ENCODE results near the gene IQSEC2. TPM values are rescaled to one million over a fixed set of nuclear protein-coding genes. Genes with fewer than 3 reads are reported as not detected.

Gene IQSEC2
- total and polyA plus RNA-seq, 2 of the 4 experiments (the other 2 are of a cell fraction), result 2.5 to 11.4 TPM

- dilution Hi-C loops (cut with HindIII; ENCODE audit: low sequenced_read_pairs, unreplicated experiment), result no loop called here
- in situ Hi-C loops (cut with MboI; ENCODE audit: low sequenced_read_pairs), result no loop called here
- Histone ChIP-seq H2BK15ac (ENCODE audit: low read depth, low read length) (no peak overlapping the region), H3K79me1 (ENCODE audit: low read depth in 1 of 2, low read length in 2 of 2) (no peaks in the 10 kb centered on the region), H2BK5ac (ENCODE audit: low read depth, low read length, poor library complexity, severe bottlenecking) (no peak overlapping the region), H3K18ac (ENCODE audit: low read depth, low read length) (no peak overlapping the region), H4K20me1 (ENCODE audit: insufficient read depth, low read length) (peaks cover 12% of the 10 kb centered on the region; the same call in 1 of the 2 replicates), H3K9me3 (ENCODE audit: control insufficient read depth, insufficient read depth, low read length) (no peaks in the 10 kb centered on the region), H3K4me3 (ENCODE audit: insufficient read depth, low read depth, low read length) (no peak overlapping the region), H3K23ac (ENCODE audit: low read depth, low read length) (no peak overlapping the region), H2BK20ac (ENCODE audit: low read depth, low read length) (no peak overlapping the region), H3K9ac (ENCODE audit: low read depth, low read length) (no peak overlapping the region), H3K27ac (ENCODE audit: insufficient read depth, low read length) (no peak overlapping the region), H3K9me1 (ENCODE audit: insufficient read depth, low read length) (0 out of 2 replicates have a peak, but pooled peaks cover 5% of the 10 kb centered on the region), H3K14ac (replicated peaks; ENCODE audit: low read depth, low read length) (no peak overlapping the region), H3K56ac (ENCODE audit: extremely low read depth, insufficient read depth, low read length) (no peak overlapping the region), H3K4ac (ENCODE audit: low read depth, low read length) (no peak overlapping the region), H3K4me2 (ENCODE audit: low read depth, low read length) (no peak overlapping the region), H4K8ac (ENCODE audit: low read depth in 2 of 2, low read length in 2 of 2) (no peak overlapping the region), H2AFZ (replicated peaks; ENCODE audit: low read length, poor library complexity) (no peak overlapping the region), H4K5ac (ENCODE audit: low read depth, low read length) (no peak overlapping the region), H4K91ac (ENCODE audit: insufficient read depth, low read depth, low read length) (no peak overlapping the region), H3K36me3 (ENCODE audit: control insufficient read depth, insufficient read depth, low read length) (no peaks in the 10 kb centered on the region), H2AK9ac (replicated peaks; ENCODE audit: low read depth, low read length, poor library complexity) (no peak overlapping the region), H3K27me3 (ENCODE audit: control insufficient read depth, insufficient read depth, low read length) (peaks cover 13% of the 10 kb centered on the region; the same call in 1 of the 2 replicates), H3K4me1 (ENCODE audit: control insufficient read depth, insufficient read depth, low read length) (peaks cover 11% of the 10 kb centered on the region), H2BK120ac (ENCODE audit: low read depth, low read length) (no peak overlapping the region), H2AK5ac (ENCODE audit: low read depth, low read length) (no peak overlapping the region)
- no CpG with 5 or more reads among the region's 3 CpGs for WGBS, 2 experiments (ENCODE audit: extremely low coverage in 2 of 2, insufficient read length in 1 of 2)
- no peak for DNase-seq
- TF ChIP-seq POLR2A (IDR thresholded peaks at IDR 0.05; ENCODE audit: low read depth, low read length) (no peak), CEBPB (IDR thresholded peaks at IDR 0.05; ENCODE audit: low read depth, low read length) (no peak), BHLHE40 (IDR thresholded peaks at IDR 0.05; ENCODE audit: low read depth, low read length) (no peak), RCOR1 (IDR thresholded peaks at IDR 0.05; ENCODE audit: insufficient replicate concordance, low read length) (no peak), MAFK (IDR thresholded peaks at IDR 0.05; ENCODE audit: low read depth, low read length) (no peak), FOS (IDR thresholded peaks at IDR 0.05; ENCODE audit: low read depth, low read length) (no peak), SMC3 (IDR thresholded peaks at IDR 0.05; ENCODE audit: low read depth, low read length) (no peak), NFE2L2 (IDR thresholded peaks at IDR 0.05; ENCODE audit: low read depth, low read length) (no peak), MAZ (IDR thresholded peaks at IDR 0.05; ENCODE audit: borderline replicate concordance, low read depth, low read length) (no peak), ELK1 (IDR thresholded peaks at IDR 0.05; ENCODE audit: borderline replicate concordance, low read depth, low read length) (no peak), MXI1 (IDR thresholded peaks at IDR 0.05; ENCODE audit: borderline replicate concordance, low read depth, low read length) (no peak), RFX5 (IDR thresholded peaks at IDR 0.05; ENCODE audit: low read depth, low read length) (no peak), RAD21 (IDR thresholded peaks at IDR 0.05; ENCODE audit: low read length) (no peak), USF2 (IDR thresholded peaks at IDR 0.05; ENCODE audit: low read depth, low read length) (no peak), CTCF (conservative IDR thresholded peaks at IDR 0.05; ENCODE audit: low read depth, low read length) (no peak), CHD1 (IDR thresholded peaks at IDR 0.05; ENCODE audit: low read depth, low read length) (no peak)
- no peak for ATAC-seq (ENCODE audit: low read depth)
- CTCF ChIA-PET, result interaction anchor here (1.0 kb wide), 1 partner anchor 26 kb away, joined by 3 read pairs; no protein-coding TSS in a partner anchor
- intact Hi-C loops (cut with micrococcal nuclease), result no loop called here
- POLR2A ChIA-PET (ENCODE audit: unreplicated experiment), result no interaction called here
- no TSS peak for BruUV-seq (replicated peaks)
Measured at GRCh38 chrX:53286171-53286570, 4.8 kb upstream of the IQSEC2 start.
